Lower leg skin (tissue), 4 donors: Measurements from ENCODE around the gene C4B. TPM values are rescaled to one million over a fixed set of nuclear protein-coding genes. Genes with fewer than 3 reads are reported as not detected.
"Not testable (repeated sequence)": the region's sequence is repeated elsewhere in the genome, so short reads cannot be mapped to it uniquely, and the experiment has no call there.

Experiments
- DNase-seq, 2 donors: peaks; one replicate each; pipeline ENCODE4 v3.0.0-alpha.2; 2019; ENCODE audit warnings: low spot score in 2 of 2
- H3K4me3 ChIP-seq: fragments of 200-600 bp; sonication (generic); 2 replicates; pipeline ENCODE4 v1.5.1; 2017; ENCODE audit warnings: mild to moderate bottlenecking, low read depth; ENCODE audit not compliant: poor library complexity, severe bottlenecking
- WGBS, 2 donors: methylation state at CpG; one replicate each; pipeline ENCODE4 v1.1.5; 2018; 5-methylcytosine and 5-hydroxymethylcytosine counted together
- intact Hi-C: fragments of 100-400 bp; cut with DNase I; formaldehyde crosslinking; loops from one replicate; pipeline ENCODE4 v1.15.0; 2023; ENCODE audit warnings: low total_unique reads
- total RNA-seq, 4 donors: library from RNA; depleted of rRNA; stranded (reverse); fragments of >200 nt; gene quantifications; one replicate each; pipeline ENCODE4 v1.1.0, GENCODE V29; 2016

The C4B gene
- total RNA-seq, 4 donors from 2014 or later, result 4.5 to 12.1 (median 6.3) TPM

GRCh38 chr6:32012941-32013617, 1.5 kb upstream of the C4B start:
- intact Hi-C loops, H3K4me3 ChIP-seq: not testable (repeated sequence)
- WGBS, 2 donors, result 74 to 88% methylated on average over 17 of the region's 17 CpGs
- peak in 1 of 2 donors; percentile 65 for DNase-seq

DNA sequence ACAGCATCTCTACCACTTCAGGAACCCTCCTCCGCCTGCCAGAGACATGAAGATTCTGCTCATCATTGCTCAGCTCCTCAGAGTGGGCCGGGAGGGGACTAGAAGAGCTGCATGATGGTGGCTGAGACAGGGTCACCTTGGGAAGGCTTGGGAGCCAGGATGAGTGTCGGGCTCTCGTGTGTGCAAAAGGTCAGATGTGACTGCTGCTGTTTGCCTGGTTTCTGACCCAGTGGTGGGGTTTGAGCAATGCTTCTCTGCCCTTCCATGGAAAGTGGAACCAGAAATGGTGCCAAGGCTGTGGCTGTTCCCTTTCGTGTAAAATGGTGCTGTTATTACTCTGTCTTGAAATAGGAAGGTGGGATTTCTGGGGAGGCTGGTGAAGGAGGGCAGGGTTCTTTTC, 857 bp upstream of the C4B start:
- no CpG with 5 or more reads among the region's 5 CpGs for WGBS, 2 donors
- intact Hi-C loops, DNase-seq, H3K4me3 ChIP-seq: not testable (repeated sequence)

DNA sequence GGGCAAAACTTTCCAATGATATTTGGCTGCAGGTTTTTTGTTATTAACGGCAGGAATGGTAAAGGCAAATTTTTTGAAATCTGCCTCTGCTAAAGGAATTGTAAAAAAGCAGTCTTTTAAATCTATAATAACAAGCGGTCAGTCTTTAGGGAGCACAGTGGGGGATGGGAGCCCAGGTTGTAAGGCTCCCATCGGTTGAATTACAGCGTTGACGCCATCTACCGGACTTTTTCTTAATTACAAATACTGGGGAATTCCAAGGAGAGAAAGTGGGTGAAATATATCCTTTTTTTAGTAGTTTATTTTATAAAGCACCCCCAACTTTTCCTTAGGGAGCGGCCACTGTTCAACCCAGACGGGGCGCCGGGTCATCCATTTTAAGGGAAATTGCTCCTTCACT, 7.5 kb downstream of the C4B start:
- WGBS, 2 donors, result no CpG with 5 or more reads among the region's 10 CpGs
- intact Hi-C loops, DNase-seq, H3K4me3 ChIP-seq: not testable (repeated sequence)

DNA sequence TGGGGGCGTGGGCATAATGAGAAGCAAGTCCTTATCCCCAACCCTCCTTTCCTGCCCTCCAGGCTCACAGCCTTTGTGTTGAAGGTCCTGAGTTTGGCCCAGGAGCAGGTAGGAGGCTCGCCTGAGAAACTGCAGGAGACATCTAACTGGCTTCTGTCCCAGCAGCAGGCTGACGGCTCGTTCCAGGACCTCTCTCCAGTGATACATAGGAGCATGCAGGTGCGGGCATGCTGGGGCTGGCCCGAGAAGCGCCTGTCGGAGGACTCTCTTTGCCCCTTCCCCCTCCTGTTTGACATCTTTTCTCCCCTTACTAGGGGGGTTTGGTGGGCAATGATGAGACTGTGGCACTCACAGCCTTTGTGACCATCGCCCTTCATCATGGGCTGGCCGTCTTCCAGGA, 14.0 kb downstream of the C4B start:
- WGBS, 2 donors, result 55 to 57% methylated on average over 6 to 8 of the region's 10 CpGs

GRCh38 chr6:32029553-32029952, 15.0 kb downstream of the C4B start:
- WGBS, 2 donors, result 91% methylated on average over 6 of the region's 14 CpGs; no CpG with 5 or more reads in 1 of the 2 donors
- intact Hi-C loops, H3K4me3 ChIP-seq: not testable (repeated sequence)
- peak in 1 of 2 donors; percentile 32 for DNase-seq

More for the DNA sequence above, 14.0 kb downstream of the C4B start:
- H3K4me3 ChIP-seq, intact Hi-C loops: not testable (repeated sequence)
- DNase-seq, result peak in 1 of 2 donors; percentile 68

GRCh38 chr6:32035283-32036013, 20.9 kb downstream of the C4B start:
- DNase-seq, intact Hi-C loops, H3K4me3 ChIP-seq: not testable (repeated sequence)
- WGBS, 2 donors, result no CpG with 5 or more reads among the region's 16 CpGs

DNA sequence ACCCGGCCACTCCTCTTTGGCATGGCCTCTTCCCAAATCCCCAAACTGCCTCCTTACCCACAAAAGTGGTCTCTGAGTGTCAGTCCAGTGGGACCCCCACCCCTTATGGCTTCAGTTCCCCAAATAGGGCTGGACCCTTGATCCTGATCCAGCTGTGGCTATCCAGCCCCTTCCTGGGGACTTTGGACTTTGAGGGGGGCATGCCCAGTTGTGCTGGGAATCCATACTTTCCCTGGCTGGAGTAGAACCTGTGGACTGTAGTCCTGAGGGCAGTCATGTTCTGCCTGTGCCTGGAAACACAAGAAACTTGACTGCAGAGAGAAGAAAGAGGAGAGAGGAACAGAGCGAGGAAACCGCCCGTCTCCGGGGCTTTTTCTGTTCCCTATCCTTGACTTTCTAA, 22.5 kb downstream of the C4B start:
- whole genome bisulfite sequencing, 2 donors, result 81 to 82% methylated on average over 4 to 5 of the region's 5 CpGs
- intact Hi-C loops, H3K4me3 ChIP-seq, DNase-seq: not testable (repeated sequence)

DNA sequence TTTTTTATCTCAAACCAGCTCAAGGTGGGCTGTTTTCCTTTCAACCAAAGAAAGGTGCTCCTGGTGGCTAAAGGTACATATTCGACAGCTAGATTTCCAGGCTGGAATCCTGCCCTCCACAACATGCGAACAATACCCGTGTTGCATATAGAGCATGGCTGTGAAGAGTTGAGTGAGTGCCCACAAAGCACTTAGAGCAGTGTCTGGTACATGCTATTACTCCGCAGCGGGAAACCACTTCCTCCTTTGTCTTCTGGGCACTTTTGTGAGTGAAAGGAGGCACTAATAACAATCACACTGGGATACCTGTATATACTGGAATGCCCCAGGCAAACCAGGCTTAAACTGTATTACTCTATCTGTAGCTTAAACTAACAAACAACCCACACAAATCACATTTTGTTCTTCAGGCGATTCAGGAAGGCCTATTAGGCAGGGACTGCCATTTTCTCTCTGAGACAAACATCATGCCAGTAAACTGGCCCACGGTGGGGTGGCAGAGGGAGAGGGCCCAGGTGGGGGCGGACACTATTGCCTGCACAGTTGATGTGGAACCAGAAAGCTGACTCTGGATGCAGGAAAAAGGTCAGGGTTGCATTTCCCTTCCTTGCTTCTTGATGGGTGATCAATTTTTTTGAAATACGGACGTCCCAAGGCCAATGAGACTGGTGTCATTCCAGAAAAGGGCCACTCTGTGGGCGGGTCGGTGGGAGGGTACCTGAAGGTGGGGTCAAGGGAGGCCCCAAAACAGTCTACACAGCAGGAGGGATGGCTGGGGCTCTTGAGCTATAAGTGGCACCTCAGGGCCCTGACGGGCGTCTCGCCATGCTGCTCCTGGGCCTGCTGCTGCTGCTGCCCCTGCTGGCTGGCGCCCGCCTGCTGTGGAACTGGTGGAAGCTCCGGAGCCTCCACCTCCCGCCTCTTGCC, 23.3 kb downstream of the C4B start, which contains the start of gene CYP21A2:
TSS of gene CYP21A2 (plus strand) at position 818 of the 927 bp plus-strand sequence. CDS start at position 826, 8 bp downstream.
- DNase-seq, H3K4me3 ChIP-seq, intact Hi-C loops: not testable (repeated sequence)
- 71 to 76% methylated on average over 11 of the region's 19 CpGs for WGBS, 2 donors

GRCh38 chr6:32038878-32039277, 24.3 kb downstream of the C4B start:
- WGBS, 2 donors, result 71 to 77% methylated on average over 4 of the region's 5 CpGs
- H3K4me3 ChIP-seq, DNase-seq, intact Hi-C loops: not testable (repeated sequence)

DNA sequence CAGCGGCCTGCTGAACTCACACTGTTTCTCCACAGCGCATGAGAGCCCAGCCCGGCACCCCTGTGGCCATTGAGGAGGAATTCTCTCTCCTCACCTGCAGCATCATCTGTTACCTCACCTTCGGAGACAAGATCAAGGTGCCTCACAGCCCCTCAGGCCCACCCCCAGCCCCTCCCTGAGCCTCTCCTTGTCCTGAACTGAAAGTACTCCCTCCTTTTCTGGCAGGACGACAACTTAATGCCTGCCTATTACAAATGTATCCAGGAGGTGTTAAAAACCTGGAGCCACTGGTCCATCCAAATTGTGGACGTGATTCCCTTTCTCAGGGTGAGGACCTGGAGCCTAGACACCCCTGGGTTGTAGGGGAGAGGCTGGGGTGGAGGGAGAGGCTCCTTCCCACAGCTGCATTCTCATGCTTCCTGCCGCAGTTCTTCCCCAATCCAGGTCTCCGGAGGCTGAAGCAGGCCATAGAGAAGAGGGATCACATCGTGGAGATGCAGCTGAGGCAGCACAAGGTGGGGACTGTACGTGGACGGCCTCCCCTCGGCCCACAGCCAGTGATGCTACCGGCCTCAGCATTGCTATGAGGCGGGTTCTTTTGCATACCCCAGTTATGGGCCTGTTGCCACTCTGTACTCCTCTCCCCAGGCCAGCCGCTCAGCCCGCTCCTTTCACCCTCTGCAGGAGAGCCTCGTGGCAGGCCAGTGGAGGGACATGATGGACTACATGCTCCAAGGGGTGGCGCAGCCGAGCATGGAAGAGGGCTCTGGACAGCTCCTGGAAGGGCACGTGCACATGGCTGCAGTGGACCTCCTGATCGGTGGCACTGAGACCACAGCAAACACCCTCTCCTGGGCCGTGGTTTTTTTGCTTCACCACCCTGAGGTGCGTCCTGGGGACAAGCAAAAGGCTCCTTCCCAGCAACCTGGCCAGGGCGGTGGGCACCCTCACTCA, 25.0 kb downstream of the C4B start:
- 67 to 74% methylated on average over 13 to 18 of the region's 24 CpGs for WGBS, 2 donors
- H3K4me3 ChIP-seq, DNase-seq, intact Hi-C loops: not testable (repeated sequence)

DNA sequence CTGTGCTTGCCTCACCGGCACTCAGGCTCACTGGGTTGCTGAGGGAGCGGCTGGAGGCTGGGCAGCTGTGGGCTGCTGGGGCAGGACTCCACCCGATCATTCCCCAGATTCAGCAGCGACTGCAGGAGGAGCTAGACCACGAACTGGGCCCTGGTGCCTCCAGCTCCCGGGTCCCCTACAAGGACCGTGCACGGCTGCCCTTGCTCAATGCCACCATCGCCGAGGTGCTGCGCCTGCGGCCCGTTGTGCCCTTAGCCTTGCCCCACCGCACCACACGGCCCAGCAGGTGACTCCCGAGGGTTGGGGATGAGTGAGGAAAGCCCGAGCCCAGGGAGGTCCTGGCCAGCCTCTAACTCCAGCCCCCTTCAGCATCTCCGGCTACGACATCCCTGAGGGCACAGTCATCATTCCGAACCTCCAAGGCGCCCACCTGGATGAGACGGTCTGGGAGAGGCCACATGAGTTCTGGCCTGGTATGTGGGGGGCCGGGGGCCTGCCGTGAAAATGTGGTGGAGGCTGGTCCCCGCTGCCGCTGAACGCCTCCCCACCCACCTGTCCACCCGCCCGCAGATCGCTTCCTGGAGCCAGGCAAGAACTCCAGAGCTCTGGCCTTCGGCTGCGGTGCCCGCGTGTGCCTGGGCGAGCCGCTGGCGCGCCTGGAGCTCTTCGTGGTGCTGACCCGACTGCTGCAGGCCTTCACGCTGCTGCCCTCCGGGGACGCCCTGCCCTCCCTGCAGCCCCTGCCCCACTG, 25.9 kb downstream of the C4B start:
- DNase-seq, intact Hi-C loops, H3K4me3 ChIP-seq: not testable (repeated sequence)
- WGBS, 2 donors, result 72% methylated on average over 13 of the region's 43 CpGs; no CpG with 5 or more reads in 1 of the 2 donors

DNA sequence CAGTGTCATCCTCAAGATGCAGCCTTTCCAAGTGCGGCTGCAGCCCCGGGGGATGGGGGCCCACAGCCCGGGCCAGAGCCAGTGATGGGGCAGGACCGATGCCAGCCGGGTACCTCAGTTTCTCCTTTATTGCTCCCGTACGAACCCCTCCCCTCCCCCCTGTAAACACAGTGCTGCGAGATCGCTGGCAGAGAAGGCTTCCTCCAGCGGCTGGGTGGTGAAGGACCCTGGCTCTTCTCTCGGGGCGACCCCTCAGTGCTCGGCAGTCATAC, 26.4 kb downstream of the C4B start:
- H3K4me3 ChIP-seq, DNase-seq, intact Hi-C loops: not testable (repeated sequence)
- WGBS, 2 donors, result no CpG with 5 or more reads among the region's 13 CpGs

GRCh38 chr6:32041385-32041784, 26.8 kb downstream of the C4B start:
- H3K4me3 ChIP-seq, intact Hi-C loops, DNase-seq: not testable (repeated sequence)
- 60 to 77% methylated on average over 1 to 6 of the region's 10 CpGs for WGBS, 2 donors
